ENCODE results near the gene TMC1.

TMC1 gene

GRCh38 chr9:72577212-72577753, 55.9 kb downstream of the TMC1 start:
- H4K20me1 ChIP-seq (ENCODE audit: insufficient read depth, low read length) = no peaks in the 10 kb centered on the region
- no peak for TF ChIP-seq EZH2phosphoT487 (IDR thresholded peaks at IDR 0.05; ENCODE audit: low read depth)
- TF ChIP-seq CTCF (IDR thresholded peaks at IDR 0.05; ENCODE audit: low read depth, low read length) = no peak
- H3K4me3 ChIP-seq (ENCODE audit: low read length) = no peak overlapping the region
- no peak overlapping the region for H3K4me2 ChIP-seq (ENCODE audit: low read length)
- no peaks in the 10 kb centered on the region for H3K9me3 ChIP-seq (ENCODE audit: insufficient read depth, low read length)
- H3K9ac ChIP-seq (ENCODE audit: low read length) = no peak overlapping the region
- H3K4me1 ChIP-seq (ENCODE audit: low read length) = no peaks in the 10 kb centered on the region
- H3K27me3 ChIP-seq (ENCODE audit: low read depth, low read length) = no peaks in the 10 kb centered on the region
- no peak overlapping the region; the same call in 1 of the 2 replicates for H2AFZ ChIP-seq (ENCODE audit: low read depth, low read length)
- H3K27ac ChIP-seq (ENCODE audit: low read length) = no peak overlapping the region
- no peaks in the 10 kb centered on the region for H3K79me2 ChIP-seq (ENCODE audit: low read length)
- no peaks in the 10 kb centered on the region for H3K36me3 ChIP-seq (replicated peaks; ENCODE audit: low read depth, low read length)

DNA sequence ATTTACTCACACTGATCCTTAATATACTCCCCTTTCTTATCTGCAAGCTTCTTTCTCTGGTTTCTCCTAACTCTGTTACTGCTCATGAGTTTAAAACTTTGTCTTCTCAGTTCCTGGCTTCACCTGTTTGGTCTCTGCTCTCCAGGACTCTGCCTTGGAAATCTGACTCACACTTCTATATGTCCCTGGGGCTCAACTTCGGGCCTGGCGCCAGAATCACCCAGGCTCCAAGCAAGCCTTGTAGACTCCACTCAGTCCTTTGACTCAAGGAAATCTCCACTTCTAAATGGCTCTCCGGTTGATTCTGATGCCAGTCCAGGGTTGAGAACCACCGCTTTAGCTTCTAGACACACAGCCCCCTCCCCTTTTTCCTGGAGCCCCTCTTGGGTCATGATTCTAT, 57.8 kb downstream of the TMC1 start:
- Histone ChIP-seq H3K79me2 (ENCODE audit: low read length) (no peaks in the 10 kb centered on the region), H3K27ac (ENCODE audit: low read length) (no peak overlapping the region), H3K36me3 (replicated peaks; ENCODE audit: low read depth, low read length) (no peaks in the 10 kb centered on the region), H3K9ac (ENCODE audit: low read length) (no peak overlapping the region), H4K20me1 (ENCODE audit: insufficient read depth, low read length) (no peaks in the 10 kb centered on the region), H3K4me2 (ENCODE audit: low read length) (no peak overlapping the region), H2AFZ (ENCODE audit: low read depth, low read length) (no peak overlapping the region), H3K4me1 (ENCODE audit: low read length) (no peaks in the 10 kb centered on the region), H3K4me3 (ENCODE audit: low read length) (no peak overlapping the region), H3K9me3 (ENCODE audit: insufficient read depth, low read length) (no peaks in the 10 kb centered on the region), H3K27me3 (ENCODE audit: low read depth, low read length) (no peaks in the 10 kb centered on the region)
- no peak for TF ChIP-seq CTCF (IDR thresholded peaks at IDR 0.05; ENCODE audit: low read depth, low read length)
- no peak for TF ChIP-seq EZH2phosphoT487 (IDR thresholded peaks at IDR 0.05; ENCODE audit: low read depth)

GRCh38 chr9:72579880-72580550, 58.6 kb downstream of the TMC1 start:
- H3K9ac ChIP-seq (ENCODE audit: low read length) = no peak overlapping the region
- no peak overlapping the region for H3K4me3 ChIP-seq (ENCODE audit: low read length)
- H3K9me3 ChIP-seq (ENCODE audit: insufficient read depth, low read length) = no peaks in the 10 kb centered on the region
- TF ChIP-seq EZH2phosphoT487 (IDR thresholded peaks at IDR 0.05; ENCODE audit: low read depth) (no peak), CTCF (IDR thresholded peaks at IDR 0.05; ENCODE audit: low read depth, low read length) (no peak)
- no peak overlapping the region for H2AFZ ChIP-seq (ENCODE audit: low read depth, low read length)
- no peaks in the 10 kb centered on the region for H4K20me1 ChIP-seq (ENCODE audit: insufficient read depth, low read length)
- no peaks in the 10 kb centered on the region for H3K4me1 ChIP-seq (ENCODE audit: low read length)
- no peak overlapping the region for H3K27ac ChIP-seq (ENCODE audit: low read length)
- no peaks in the 10 kb centered on the region for H3K27me3 ChIP-seq (ENCODE audit: low read depth, low read length)
- no peaks in the 10 kb centered on the region for H3K36me3 ChIP-seq (replicated peaks; ENCODE audit: low read depth, low read length)
- H3K79me2 ChIP-seq (ENCODE audit: low read length) = no peaks in the 10 kb centered on the region
- H3K4me2 ChIP-seq (ENCODE audit: low read length) = no peak overlapping the region

DNA sequence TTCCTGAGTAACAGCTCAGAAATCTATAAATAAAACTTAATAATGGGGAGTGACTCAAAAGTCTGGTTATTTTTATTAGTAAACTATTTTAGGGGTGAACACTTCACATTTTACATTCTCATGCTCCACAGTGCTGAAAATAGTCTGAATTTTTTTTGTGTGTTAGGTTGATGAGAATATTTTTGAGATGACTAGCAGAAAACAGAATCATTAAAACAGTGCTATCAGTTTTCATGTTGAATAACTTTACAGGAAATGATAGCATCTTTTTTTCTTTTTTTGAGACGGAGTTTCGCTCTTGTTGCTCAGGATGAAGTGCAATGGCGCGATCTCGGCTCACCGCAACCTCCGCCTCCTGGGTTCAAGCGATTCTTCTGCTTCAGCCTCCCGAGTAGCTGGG, 60.3 kb downstream of the TMC1 start:
- H3K4me1 ChIP-seq (ENCODE audit: low read length) = peaks cover 4% of the 10 kb centered on the region
- no peak overlapping the region for H3K27ac ChIP-seq (ENCODE audit: low read length)
- no peaks in the 10 kb centered on the region for H3K27me3 ChIP-seq (ENCODE audit: low read depth, low read length)
- H3K4me3 ChIP-seq (ENCODE audit: low read length) = no peak overlapping the region
- H3K9me3 ChIP-seq (ENCODE audit: insufficient read depth, low read length) = no peaks in the 10 kb centered on the region
- H3K9ac ChIP-seq (ENCODE audit: low read length) = no peak overlapping the region
- TF ChIP-seq EZH2phosphoT487 (IDR thresholded peaks at IDR 0.05; ENCODE audit: low read depth) (no peak), CTCF (IDR thresholded peaks at IDR 0.05; ENCODE audit: low read depth, low read length) (no peak)
- no peaks in the 10 kb centered on the region for H3K36me3 ChIP-seq (replicated peaks; ENCODE audit: low read depth, low read length)
- H3K79me2 ChIP-seq (ENCODE audit: low read length) = no peaks in the 10 kb centered on the region
- H3K4me2 ChIP-seq (ENCODE audit: low read length) = no peak overlapping the region
- H4K20me1 ChIP-seq (ENCODE audit: insufficient read depth, low read length) = no peaks in the 10 kb centered on the region
- no peak overlapping the region for H2AFZ ChIP-seq (ENCODE audit: low read depth, low read length)

All from OCI-LY3 (cell line).